ENCODE data around the gene CATSPERZ.

CATSPERZ gene

GRCh38 chr11:64342869-64343745, 42.9 kb downstream of the CATSPERZ start:
- no peak for DNase-seq

- no peak for DNase-seq
Observed at GRCh38 chr11:64343767-64344559, 43.8 kb downstream of the CATSPERZ start.

- no peak for DNase-seq
Observed at GRCh38 chr11:64344787-64345186, 44.6 kb downstream of the CATSPERZ start.

GRCh38 chr11:64347193-64347867, 47.2 kb downstream of the CATSPERZ start:
- no peak for DNase-seq

GRCh38 chr11:64348383-64349024, 48.3 kb downstream of the CATSPERZ start:
- DNase-seq: no peak

- no peak for DNase-seq
Observed at GRCh38 chr11:64349025-64349387, 48.8 kb downstream of the CATSPERZ start.

- DNase-seq: no peak
Observed at GRCh38 chr11:64349404-64349803, 49.2 kb downstream of the CATSPERZ start.

GRCh38 chr11:64351136-64351631, 51.0 kb downstream of the CATSPERZ start:
- no peak for DNase-seq

GRCh38 chr11:64352099-64352994, 52.2 kb downstream of the CATSPERZ start:
- DNase-seq: no peak

- DNase-seq: no peak
Observed at GRCh38 chr11:64352995-64353714, 53.0 kb downstream of the CATSPERZ start.

- DNase-seq: no peak
Observed at GRCh38 chr11:64353715-64354506, 53.8 kb downstream of the CATSPERZ start.

All from activated naive CD4-positive, alpha-beta T cell treated with anti-CD3 and anti-CD28 coated beads, Interleukin-2, amount 50 U/mL, for 16 hours (primary cell).